PC-9 (cell line): ENCODE results near the gene GORASP1.

Experiments used
- CTCF ChIP-seq: fragments of 200-600 bp; sonication (generic); conservative IDR thresholded peaks from 2 replicates; pipeline ENCODE4 v1.6.1; 2017; ENCODE audit warnings: mixed run types, antibody characterized with exemption, mild to moderate bottlenecking, moderate library complexity
- EZH2 ChIP-seq: fragments of 200-600 bp; sonication (generic); IDR thresholded peaks from 2 replicates; pipeline ENCODE4 v1.8.0; 2017; ENCODE audit warnings: antibody characterized with exemption, low read depth

GRCh38 chr3:39118079-39118478, 10.7 kb upstream of the GORASP1 start:
- no peak for TF ChIP-seq CTCF
- no peak for TF ChIP-seq EZH2
